Caco-2 (cell line): Measurements from ENCODE around the gene ZBTB11. TPM values are rescaled to one million over a fixed set of nuclear protein-coding genes. Genes with fewer than 3 reads are reported as not detected.
"Not testable (repeated sequence)": the region's sequence is repeated elsewhere in the genome, so short reads cannot be mapped to it uniquely, and the experiment has no call there.

Experiments
- BruUV-seq: library from RNA; stranded (reverse); fragments of 400-500 nt; replicated peaks from 2 replicates; lab custom pipeline; 2021; lab: Mats Ljungman, UMichigan
- CTCF ChIA-PET: fragments of 300-600 bp; sonication (Branson Sonifier 250); formaldehyde crosslinking; loops from one replicate; lab custom pipeline; 2022; ENCODE audit warnings: antibody characterized with exemption; lab: Charles Lee
- POLR2A ChIA-PET: fragments of 300-600 bp; sonication (Branson Sonifier 250); formaldehyde crosslinking; loops from one replicate; lab custom pipeline; 2022; ENCODE audit warnings: antibody characterized with exemption; lab: Charles Lee
- DNase-seq, 2 experiments: peaks; one replicate each; pipeline versions ENCODE4 v3.0.0 to v3.0.0-alpha.2; 2020 to 2022
- H3K27me3 ChIP-seq: replicated peaks from 2 replicates; pipeline ENCODE4 v1.6.0; 2011; ENCODE audit warnings: low read length; ENCODE audit not compliant: control insufficient read depth, insufficient read depth
- H3K36me3 ChIP-seq: 2 replicates; pipeline ENCODE4 v1.5.1; 2011; ENCODE audit warnings: low read length; ENCODE audit not compliant: control insufficient read depth, insufficient read depth
- H3K4me1 ChIP-seq: fragments of 250-450 bp; sonication (Bioruptor Pico); 2 replicates; pipeline ENCODE4 v1.5.1; 2020; ENCODE audit warnings: mild to moderate bottlenecking
- H3K4me3 ChIP-seq: 2 replicates; pipeline ENCODE4 v1.5.1; 2011; ENCODE audit warnings: low read depth, mild to moderate bottlenecking, control low read depth, low read length
- H3K9me3 ChIP-seq: fragments of 250-450 bp; sonication (Bioruptor Pico); 2 replicates; pipeline ENCODE4 v1.5.1; 2020; ENCODE audit warnings: mild to moderate bottlenecking, moderate library complexity
- H3K27ac Mint-ChIP-seq: one replicate; pipeline ENCODE4 v1.8.0; 2022; ENCODE audit warnings: mixed read lengths; ENCODE audit not compliant: unreplicated experiment
- H3K27me3 Mint-ChIP-seq: one replicate; pipeline ENCODE4 v1.8.0; 2022; ENCODE audit warnings: mixed read lengths; ENCODE audit not compliant: insufficient read depth, unreplicated experiment
- H3K36me3 Mint-ChIP-seq: one replicate; pipeline ENCODE4 v1.8.0; 2022; ENCODE audit warnings: mild to moderate bottlenecking, mixed read lengths; ENCODE audit not compliant: insufficient read depth, unreplicated experiment
- H3K4me1 Mint-ChIP-seq: one replicate; pipeline ENCODE4 v1.8.0; 2022; ENCODE audit warnings: low read depth, mixed read lengths; ENCODE audit not compliant: unreplicated experiment
- H3K4me3 Mint-ChIP-seq: one replicate; pipeline ENCODE4 v1.8.0; 2022; ENCODE audit warnings: mild to moderate bottlenecking, moderate library complexity, mixed read lengths; ENCODE audit not compliant: unreplicated experiment
- H3K9me3 Mint-ChIP-seq: one replicate; pipeline ENCODE4 v1.8.0; 2022; ENCODE audit warnings: mixed read lengths; ENCODE audit not compliant: unreplicated experiment
- CTCF ChIP-seq, 2 experiments: fragments of 200-600 bp in 1 of 2; IDR thresholded peaks; 1 replicate in 1 of 2; 2 replicates in 1 of 2; pipeline versions ENCODE4 v1.5.1 to v1.8.0; 2011 to 2022; ENCODE audit warnings: antibody characterized with exemption in 1 of 2, control low read depth in 1 of 2, inconsistent platforms in 1 of 2, low read depth in 1 of 2, low read length in 1 of 2, mild to moderate bottlenecking in 1 of 2, moderate library complexity in 1 of 2; ENCODE audit not compliant: insufficient read depth in 1 of 2, severe bottlenecking in 1 of 2, unreplicated experiment in 1 of 2
- intact Hi-C: fragments of 100-400 bp; cut with micrococcal nuclease; formaldehyde crosslinking; loops from one replicate; pipeline ENCODE4 v1.10.0; 2022; ENCODE audit not compliant: unreplicated experiment
- total RNA-seq: library from RNA; stranded (reverse); gene quantifications from 2 replicates; pipeline ENCODE4 v1.2.3, GENCODE V29; 2022

The ZBTB11 gene
- total RNA-seq, 1 experiment from 2014 or later: 16.4 TPM

- H3K9me3 Mint-ChIP-seq: no peaks in the 10 kb centered on the region
- ChIA-PET POLR2A (no interaction called here), CTCF (no interaction called here)
- H3K27me3 ChIP-seq: no peaks in the 10 kb centered on the region
- no TSS peak for BruUV-seq
- TF ChIP-seq CTCF (IDR thresholded peaks at IDR 0.05; ENCODE audit: insufficient read depth in 1 of 2, low read depth in 1 of 2, low read length in 1 of 2, severe bottlenecking in 1 of 2, unreplicated experiment in 1 of 2): no peak
- H3K27me3 Mint-ChIP-seq: no peaks in the 10 kb centered on the region
- no peak overlapping the region for H3K4me3 ChIP-seq
- no peak for DNase-seq
- H3K27ac Mint-ChIP-seq: no peak overlapping the region
- no peak overlapping the region for H3K4me3 Mint-ChIP-seq
- intact Hi-C loops: no loop called here
- no peaks in the 10 kb centered on the region for H3K36me3 Mint-ChIP-seq
- no peaks in the 10 kb centered on the region for H3K4me1 Mint-ChIP-seq
- H3K36me3 ChIP-seq: no peaks in the 10 kb centered on the region
- H3K9me3 ChIP-seq: no peaks in the 10 kb centered on the region
- H3K4me1 ChIP-seq: no peaks in the 10 kb centered on the region
Observed at GRCh38 chr3:101719604-101720185, 42.8 kb upstream of the ZBTB11 start.

GRCh38 chr3:101718455-101718854, 41.5 kb upstream of the ZBTB11 start:
- Histone ChIP-seq H3K9me3 (no peaks in the 10 kb centered on the region), H3K4me3 (no peak overlapping the region), H3K4me1 (no peaks in the 10 kb centered on the region), H3K36me3 (no peaks in the 10 kb centered on the region), H3K27me3 (no peaks in the 10 kb centered on the region)
- no peak overlapping the region for H3K4me3 Mint-ChIP-seq
- no peak overlapping the region for H3K27ac Mint-ChIP-seq
- ChIA-PET POLR2A (no interaction called here), CTCF (no interaction called here)
- H3K9me3 Mint-ChIP-seq: no peaks in the 10 kb centered on the region
- DNase-seq: no peak
- intact Hi-C loops: no loop called here
- no peak for TF ChIP-seq CTCF (IDR thresholded peaks at IDR 0.05; ENCODE audit: insufficient read depth in 1 of 2, low read depth in 1 of 2, low read length in 1 of 2, severe bottlenecking in 1 of 2, unreplicated experiment in 1 of 2)
- H3K4me1 Mint-ChIP-seq: no peaks in the 10 kb centered on the region
- no peaks in the 10 kb centered on the region for H3K36me3 Mint-ChIP-seq
- BruUV-seq: no TSS peak
- no peaks in the 10 kb centered on the region for H3K27me3 Mint-ChIP-seq

- DNase-seq: no peak
- no peak for TF ChIP-seq CTCF (IDR thresholded peaks at IDR 0.05; ENCODE audit: insufficient read depth in 1 of 2, low read depth in 1 of 2, low read length in 1 of 2, severe bottlenecking in 1 of 2, unreplicated experiment in 1 of 2)
- CTCF ChIA-PET: no interaction called here
- no peaks in the 10 kb centered on the region for H3K27me3 Mint-ChIP-seq
- no peaks in the 10 kb centered on the region for H3K4me1 Mint-ChIP-seq
- no peak overlapping the region for H3K4me3 Mint-ChIP-seq
- no peak overlapping the region for H3K4me3 ChIP-seq
- H3K36me3 Mint-ChIP-seq: no peaks in the 10 kb centered on the region
- no peaks in the 10 kb centered on the region for H3K27me3 ChIP-seq
- peaks cover 5% of the 10 kb centered on the region for H3K4me1 ChIP-seq
- no peaks in the 10 kb centered on the region for H3K36me3 ChIP-seq
- POLR2A ChIA-PET: no interaction called here
- H3K9me3 ChIP-seq: no peaks in the 10 kb centered on the region
- no peaks in the 10 kb centered on the region for H3K9me3 Mint-ChIP-seq
- no TSS peak for BruUV-seq
- H3K27ac Mint-ChIP-seq: no peak overlapping the region
- intact Hi-C loops: no loop called here
Observed at GRCh38 chr3:101709126-101709525, 32.2 kb upstream of the ZBTB11 start.

- DNase-seq, H3K36me3 ChIP-seq, POLR2A ChIA-PET, H3K36me3 Mint-ChIP-seq, H3K4me3 ChIP-seq, H3K4me3 Mint-ChIP-seq, intact Hi-C loops, H3K9me3 ChIP-seq, H3K4me1 Mint-ChIP-seq, BruUV-seq, H3K27me3 ChIP-seq, H3K27ac Mint-ChIP-seq, H3K9me3 Mint-ChIP-seq, H3K27me3 Mint-ChIP-seq, CTCF ChIA-PET: not testable (repeated sequence)
- H3K4me1 ChIP-seq: peaks cover 10% of the 10 kb centered on the region
Observed at GRCh38 chr3:101704639-101705038, 27.7 kb upstream of the ZBTB11 start.
